Adipocyte (in vitro differentiated cells): Measurements from ENCODE around the gene DOCK1.

Source experiments
- DNase-seq: peaks from one replicate; pipeline ENCODE4 v3.0.0-alpha.2; 2015; ENCODE audit warnings: low read depth
- H3K27me3 ChIP-seq: replicated peaks from 2 replicates; pipeline ENCODE4 v1.7.0; 2013; ENCODE audit warnings: mild to moderate bottlenecking, low read length, moderate library complexity; ENCODE audit not compliant: control insufficient read depth, insufficient read depth
- H3K36me3 ChIP-seq: 2 replicates; pipeline ENCODE4 v1.7.0; 2013; ENCODE audit warnings: low read length, mild to moderate bottlenecking, moderate library complexity; ENCODE audit not compliant: control insufficient read depth, insufficient read depth, severe bottlenecking
- H3K4me1 ChIP-seq: 2 replicates; pipeline ENCODE4 v1.7.0; 2013; ENCODE audit warnings: mild to moderate bottlenecking, low read length, moderate library complexity; ENCODE audit not compliant: control insufficient read depth, insufficient read depth
- H3K4me3 ChIP-seq: 2 replicates; pipeline ENCODE4 v1.7.0; 2013; ENCODE audit warnings: mild to moderate bottlenecking, low read length, moderate library complexity
- H3K9ac ChIP-seq: 2 replicates; pipeline ENCODE4 v1.7.0; 2013; ENCODE audit warnings: mild to moderate bottlenecking, low read length, moderate library complexity
- H3K9me3 ChIP-seq: 2 replicates; pipeline ENCODE4 v1.7.0; 2013; ENCODE audit warnings: mild to moderate bottlenecking, low read length, moderate library complexity; ENCODE audit not compliant: control insufficient read depth

Gene DOCK1

DNA sequence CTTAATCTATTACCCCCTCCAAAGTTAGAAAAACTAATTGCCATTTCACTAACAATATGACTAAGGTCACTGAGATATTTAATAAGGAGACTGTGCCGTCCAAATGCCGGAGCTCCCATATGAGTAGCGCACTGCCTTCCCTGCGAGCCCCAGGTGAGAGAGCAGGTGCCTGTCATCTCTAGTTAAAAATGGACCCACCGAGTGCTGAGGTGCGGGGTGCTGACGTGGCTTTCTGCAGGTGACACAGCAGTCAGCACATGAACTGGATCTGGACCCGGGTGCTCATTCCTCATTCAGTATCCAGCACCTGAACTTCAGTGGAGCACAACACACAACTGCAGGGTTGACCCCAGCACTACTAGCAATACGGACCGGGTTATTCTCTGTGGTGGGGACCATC is 505.8 kb downstream of the DOCK1 start:
- Histone ChIP-seq H3K36me3 (peaks cover 3% of the 10 kb centered on the region), H3K9ac (no peak overlapping the region)
- no peak for DNase-seq

DNA sequence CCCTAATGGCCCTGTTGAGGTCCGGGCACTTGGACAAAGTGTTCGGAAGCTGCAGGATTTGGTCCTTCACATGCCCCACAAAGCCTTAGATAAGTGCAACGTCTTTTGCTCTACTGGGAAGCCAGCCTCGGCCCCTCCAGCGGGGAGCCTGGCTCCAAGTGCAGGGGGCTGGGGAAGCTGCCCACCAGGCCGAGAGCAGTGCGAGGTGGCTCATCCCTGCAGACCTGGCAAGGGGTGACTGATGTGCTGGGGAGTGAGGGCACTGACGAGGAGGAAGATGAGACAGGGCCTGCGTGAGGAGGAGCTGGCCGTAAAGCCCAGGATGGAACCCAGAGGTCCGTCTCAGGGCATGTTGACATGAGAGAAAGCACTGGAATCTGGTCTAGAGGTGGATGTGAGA is 508.1 kb downstream of the DOCK1 start:
- Histone ChIP-seq H3K36me3 (peaks cover 3% of the 10 kb centered on the region), H3K4me1 (peaks cover 20% of the 10 kb centered on the region), H3K27me3 (no peaks in the 10 kb centered on the region), H3K4me3 (no peak overlapping the region), H3K9me3 (no peaks in the 10 kb centered on the region), H3K9ac (no peak overlapping the region)
- DNase-seq, result no peak

More for the DNA sequence above, 505.8 kb downstream of the DOCK1 start:
- peaks cover 22% of the 10 kb centered on the region for H3K4me1 ChIP-seq
- no peaks in the 10 kb centered on the region for H3K27me3 ChIP-seq
- H3K9me3 ChIP-seq, result no peaks in the 10 kb centered on the region
- H3K4me3 ChIP-seq, result no peak overlapping the region

DNA sequence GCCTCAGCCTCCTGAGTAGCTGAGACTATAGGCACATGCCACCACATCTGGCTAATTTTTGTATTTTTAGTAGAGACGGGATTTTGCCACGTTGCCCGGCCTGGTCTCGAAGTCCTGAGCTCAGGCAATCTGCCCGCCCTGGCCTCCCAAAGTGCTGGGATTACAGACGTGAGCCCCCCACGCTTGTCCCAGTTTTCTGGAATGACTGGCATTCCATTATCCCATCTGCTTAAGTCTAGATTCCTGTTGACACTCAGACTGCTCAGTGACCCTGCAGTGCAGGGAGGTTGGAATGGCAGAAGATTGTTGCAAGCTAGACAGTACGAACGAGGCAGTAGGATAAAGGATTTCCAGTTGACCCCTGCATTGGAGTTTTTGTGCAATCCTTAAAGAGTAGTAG is 508.8 kb downstream of the DOCK1 start:
- Histone ChIP-seq H3K27me3 (no peaks in the 10 kb centered on the region), H3K4me3 (no peak overlapping the region), H3K4me1 (peaks cover 15% of the 10 kb centered on the region), H3K9me3 (no peaks in the 10 kb centered on the region), H3K36me3 (peaks cover 3% of the 10 kb centered on the region), H3K9ac (no peak overlapping the region)
- DNase-seq, result no peak

DNA sequence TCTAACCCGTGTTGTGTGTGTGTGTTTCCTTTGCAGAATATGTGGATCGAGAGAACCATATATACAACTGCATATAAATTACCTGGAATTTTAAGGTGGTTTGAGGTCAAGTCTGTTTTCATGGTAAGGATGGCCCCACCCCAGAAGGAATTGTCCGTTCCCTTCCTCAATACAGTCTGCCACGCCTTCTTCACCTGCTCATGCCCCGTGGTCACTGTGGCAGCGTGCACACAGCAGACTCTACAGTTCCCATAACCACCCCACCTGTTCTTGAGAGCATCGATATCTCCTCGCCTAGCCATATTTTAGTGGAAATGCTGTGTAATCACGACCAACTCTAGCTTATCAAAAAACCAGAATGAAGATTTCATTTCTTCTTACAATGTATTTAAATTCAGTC is 509.9 kb downstream of the DOCK1 start:
- Histone ChIP-seq H3K27me3 (no peaks in the 10 kb centered on the region), H3K4me1 (peaks cover 5% of the 10 kb centered on the region), H3K9me3 (no peaks in the 10 kb centered on the region), H3K36me3 (peaks cover 11% of the 10 kb centered on the region), H3K9ac (no peak overlapping the region), H3K4me3 (no peak overlapping the region)
- no peak for DNase-seq

DNA sequence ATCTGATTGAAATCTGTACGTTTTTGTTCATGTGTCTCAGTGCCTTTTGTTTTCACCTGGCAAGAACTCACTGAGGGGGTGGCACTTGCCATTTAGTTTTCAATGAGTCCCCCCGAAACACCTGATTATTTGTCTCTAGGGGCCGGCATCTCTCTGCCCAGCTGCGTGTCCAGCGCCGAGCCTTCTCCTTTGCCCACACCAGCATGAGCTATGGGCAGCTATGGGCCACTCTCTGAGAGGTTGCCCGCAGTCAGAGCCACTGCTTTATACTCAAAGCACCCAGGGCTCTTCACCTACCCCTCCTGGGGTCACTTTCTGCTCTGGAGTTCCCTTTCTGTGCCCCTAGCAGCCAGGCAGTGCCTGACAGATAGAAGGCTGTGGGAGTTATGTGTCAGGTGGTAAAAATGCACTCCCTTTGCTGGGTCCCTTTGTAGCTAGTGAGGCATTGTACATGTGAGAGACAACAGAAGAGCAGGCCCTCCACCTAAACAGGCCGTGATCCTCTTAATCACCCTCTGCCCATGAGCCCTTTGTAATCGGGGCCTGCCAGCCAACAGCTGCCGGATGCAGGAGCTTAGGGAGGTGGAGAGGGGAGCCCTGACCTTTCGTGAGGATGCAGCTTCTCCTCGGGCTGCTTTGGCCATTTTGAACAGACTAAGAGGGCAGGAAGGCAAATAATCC is 510.8 kb downstream of the DOCK1 start:
- Histone ChIP-seq H3K27me3 (no peaks in the 10 kb centered on the region), H3K4me3 (no peak overlapping the region), H3K9me3 (no peaks in the 10 kb centered on the region), H3K4me1 (no peaks in the 10 kb centered on the region), H3K36me3 (peaks cover 13% of the 10 kb centered on the region), H3K9ac (no peak overlapping the region)
- no peak for DNase-seq

DNA sequence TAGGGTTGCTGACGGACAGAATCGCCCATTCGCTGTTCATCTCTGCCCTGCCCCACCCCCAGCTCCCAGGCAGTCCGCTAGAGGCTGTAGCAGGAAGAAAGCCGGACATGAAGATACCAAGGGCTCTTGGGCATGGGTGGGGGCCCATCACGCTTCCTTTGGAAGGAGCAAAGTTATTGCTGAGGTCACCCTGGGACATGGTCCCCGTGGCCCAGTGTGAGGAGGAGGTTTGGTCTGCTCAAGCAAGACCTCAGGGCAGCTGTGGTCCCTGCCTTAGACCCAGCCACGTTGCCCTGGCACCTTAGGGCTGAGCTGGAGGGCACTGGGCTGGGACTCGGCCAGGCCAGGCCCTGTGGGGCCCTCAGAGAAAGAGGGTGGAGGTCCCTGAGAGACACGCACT is 511.8 kb downstream of the DOCK1 start:
- H3K9me3 ChIP-seq, result no peaks in the 10 kb centered on the region
- no peak overlapping the region for H3K4me3 ChIP-seq
- no peaks in the 10 kb centered on the region for H3K4me1 ChIP-seq
- no peaks in the 10 kb centered on the region for H3K27me3 ChIP-seq
- peaks cover 17% of the 10 kb centered on the region for H3K36me3 ChIP-seq
- no peak overlapping the region for H3K9ac ChIP-seq
- no peak for DNase-seq

DNA sequence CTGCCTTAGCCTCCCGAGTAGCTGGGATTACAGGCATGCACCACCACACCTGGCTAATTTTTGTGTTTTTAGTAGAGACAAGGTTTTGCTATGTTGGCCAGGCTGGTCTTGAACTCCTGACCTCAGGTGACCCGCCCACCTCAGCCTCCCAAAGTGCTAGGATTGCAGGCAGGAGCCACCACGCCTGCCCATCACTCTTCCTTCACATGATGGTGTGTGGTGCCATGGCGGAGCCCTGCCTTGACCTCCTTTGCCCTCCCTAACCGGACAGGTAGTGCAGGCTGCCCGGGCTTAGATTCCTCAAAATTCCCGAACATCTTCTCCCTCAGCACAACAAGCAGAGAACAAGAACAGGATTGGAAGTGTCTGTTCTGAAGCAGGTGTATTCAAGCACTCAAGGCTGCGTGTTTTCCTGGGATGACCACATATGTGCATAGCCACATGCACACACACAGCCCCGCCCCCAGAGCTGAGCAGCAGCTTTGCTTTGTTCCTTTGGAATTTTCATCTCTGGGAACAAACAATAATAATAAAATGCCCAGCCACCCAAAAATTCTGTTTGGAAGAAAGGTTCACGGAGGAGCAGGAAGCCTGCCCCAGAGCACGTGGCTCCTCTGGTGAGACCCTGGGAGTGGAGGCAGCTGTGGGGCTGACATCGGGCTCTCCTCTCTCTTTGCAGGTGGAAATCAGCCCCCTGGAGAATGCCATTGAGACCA is 512.6 kb downstream of the DOCK1 start:
- no peak for DNase-seq
- Histone ChIP-seq H3K9me3 (no peaks in the 10 kb centered on the region), H3K9ac (no peak overlapping the region), H3K27me3 (no peaks in the 10 kb centered on the region), H3K4me1 (no peaks in the 10 kb centered on the region), H3K4me3 (no peak overlapping the region), H3K36me3 (peaks cover 17% of the 10 kb centered on the region)

DNA sequence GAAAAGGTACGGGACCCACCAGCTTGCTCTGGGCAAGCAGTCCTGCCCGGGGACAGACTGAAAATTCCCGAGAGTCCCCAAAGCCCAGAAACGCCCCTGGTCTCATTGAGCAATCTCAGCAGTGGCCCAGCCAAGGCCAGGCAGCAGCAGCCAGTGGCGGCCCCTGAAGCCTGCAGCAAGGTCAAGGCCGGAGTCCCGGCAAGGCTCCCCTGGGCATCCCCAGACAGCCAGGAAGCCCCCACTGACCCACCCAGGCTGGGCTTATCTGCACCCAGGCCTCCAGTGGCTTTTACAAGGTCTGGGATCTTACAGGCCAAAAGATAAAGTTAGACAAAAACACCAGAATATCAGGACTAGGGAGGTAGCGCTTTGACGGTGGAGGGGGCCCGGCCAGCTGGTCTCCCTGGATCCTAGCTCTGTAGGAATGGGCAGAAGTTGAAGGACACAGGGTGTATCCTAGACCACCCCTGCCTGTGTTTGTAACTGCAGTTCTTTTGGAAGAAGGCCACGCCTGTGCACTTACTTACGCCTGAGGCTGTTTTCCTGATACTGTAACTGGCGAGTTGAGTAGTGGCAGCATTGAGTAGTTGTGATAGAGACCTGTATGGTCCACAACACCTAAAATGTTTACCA is 513.4 kb downstream of the DOCK1 start:
- Histone ChIP-seq H3K9ac (no peak overlapping the region), H3K4me1 (no peaks in the 10 kb centered on the region), H3K4me3 (no peak overlapping the region), H3K27me3 (no peaks in the 10 kb centered on the region), H3K36me3 (peaks cover 21% of the 10 kb centered on the region), H3K9me3 (no peaks in the 10 kb centered on the region)
- no peak for DNase-seq

DNA sequence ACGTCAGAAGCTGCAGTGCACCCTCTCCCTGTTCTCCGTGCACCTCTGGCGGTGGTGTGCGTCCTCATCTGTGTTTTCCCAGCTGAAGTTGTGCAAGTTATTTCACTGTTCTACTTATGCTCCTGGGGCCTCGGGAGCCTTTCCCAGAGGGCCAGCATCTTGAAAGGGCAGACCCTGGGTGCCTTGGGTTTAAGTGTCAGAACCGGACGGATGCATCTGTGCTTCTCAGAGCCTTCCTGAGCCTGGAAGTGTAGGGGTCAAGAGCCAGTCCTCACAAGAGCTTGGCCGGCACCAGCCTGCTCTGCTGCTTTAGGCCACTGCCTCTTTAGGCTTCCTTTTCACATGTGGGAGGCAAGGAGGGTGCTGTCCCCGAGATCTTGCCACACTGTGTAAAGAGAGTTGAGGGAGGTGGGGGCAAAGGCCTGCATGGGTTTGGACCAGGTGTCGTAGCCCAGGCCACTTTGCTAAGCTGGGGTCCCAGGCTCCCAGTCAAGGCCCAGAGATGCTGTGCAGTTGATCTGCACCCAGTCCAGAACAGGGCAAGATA is 515.0 kb downstream of the DOCK1 start:
- H3K4me1 ChIP-seq, result peaks cover 6% of the 10 kb centered on the region
- no peak for DNase-seq
- H3K27me3 ChIP-seq, result no peaks in the 10 kb centered on the region
- H3K9ac ChIP-seq, result no peak overlapping the region
- peaks cover 21% of the 10 kb centered on the region for H3K36me3 ChIP-seq
- no peaks in the 10 kb centered on the region for H3K9me3 ChIP-seq
- no peak overlapping the region for H3K4me3 ChIP-seq

DNA sequence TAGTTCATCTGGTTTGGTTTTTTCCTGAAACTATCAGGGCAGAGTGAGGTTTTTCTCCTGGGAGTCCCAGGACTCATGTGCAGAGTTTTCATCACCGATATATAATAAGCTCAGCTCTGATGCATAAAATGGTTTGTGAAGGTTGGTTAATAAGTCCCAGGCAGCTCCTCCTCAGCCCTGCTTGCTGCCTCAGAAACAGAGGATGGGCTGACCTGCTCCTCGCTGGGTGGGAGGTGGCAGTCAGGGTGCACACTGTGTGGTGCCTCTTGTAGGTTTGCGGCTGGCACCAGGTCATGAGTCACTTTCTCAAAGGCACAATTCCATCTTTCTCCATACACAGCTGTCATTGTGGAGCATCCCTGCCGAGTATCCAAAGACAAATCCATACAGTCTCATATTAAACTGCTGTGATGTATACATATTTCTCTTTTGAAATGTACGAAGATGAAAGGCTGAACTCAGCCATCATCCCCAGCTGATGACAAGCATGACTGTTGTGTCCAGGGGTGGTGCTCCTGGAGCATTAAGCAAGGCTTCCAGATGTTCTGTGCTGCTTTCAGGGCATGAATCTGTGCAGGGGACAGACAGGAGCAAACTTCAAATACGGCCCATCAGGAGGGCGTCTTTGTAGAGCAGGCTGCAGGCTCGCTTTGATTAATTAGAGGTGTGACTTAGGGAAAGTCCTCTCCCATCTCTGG is 518.1 kb downstream of the DOCK1 start:
- Histone ChIP-seq H3K4me3 (no peak overlapping the region), H3K4me1 (peaks cover 6% of the 10 kb centered on the region), H3K9ac (no peak overlapping the region), H3K36me3 (peaks cover 41% of the 10 kb centered on the region), H3K27me3 (no peaks in the 10 kb centered on the region), H3K9me3 (no peaks in the 10 kb centered on the region)
- DNase-seq, result no peak
